HG03196 (cell line): ENCODE measurements around the gene MAP3K10.
"Not testable (repeated sequence)": the region's sequence is repeated elsewhere in the genome, so short reads cannot be mapped to it uniquely, and the experiment has no call there.

Source experiments
- ATAC-seq: cut with Tn5 transposase; IDR thresholded peaks from one replicate; pipeline ENCODE4 v1.9.1; 2021; ENCODE audit not compliant: unreplicated experiment

Gene MAP3K10

GRCh38 chr19:40171293-40171692 lies 19.9 kb upstream of the MAP3K10 start:
- ATAC-seq: not testable (repeated sequence)

- ATAC-seq: no peak
These were observed 17.1 kb upstream of the MAP3K10 start for GRCh38 chr19:40174092-40174491.

DNA sequence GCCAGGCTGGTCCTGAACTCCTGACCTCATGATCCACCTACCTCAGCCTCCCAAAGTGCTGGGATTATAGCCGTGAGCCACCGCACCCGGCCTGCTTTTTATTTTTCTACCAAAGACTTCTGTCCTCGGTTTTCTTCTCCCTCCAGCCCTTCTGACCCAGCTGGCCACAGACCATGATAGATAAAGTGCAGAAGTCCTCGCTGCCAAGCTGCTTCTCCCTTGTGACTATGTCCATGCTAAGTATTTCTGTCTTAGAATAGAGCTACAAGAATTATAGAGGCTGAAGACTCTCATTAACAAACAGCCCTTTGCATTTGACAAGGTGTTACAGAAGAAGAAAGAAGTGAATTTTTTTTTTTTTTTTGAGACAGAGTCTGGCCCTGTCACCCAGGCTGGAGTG lies 15.4 kb upstream of the MAP3K10 start:
- no peak for ATAC-seq

- no peak for ATAC-seq
These were observed 13.7 kb upstream of the MAP3K10 start for GRCh38 chr19:40177286-40178070.

GRCh38 chr19:40178756-40179155 lies 12.5 kb upstream of the MAP3K10 start:
- ATAC-seq: no peak

- no peak for ATAC-seq
These were observed 7.0 kb upstream of the MAP3K10 start for GRCh38 chr19:40184273-40184672.

DNA sequence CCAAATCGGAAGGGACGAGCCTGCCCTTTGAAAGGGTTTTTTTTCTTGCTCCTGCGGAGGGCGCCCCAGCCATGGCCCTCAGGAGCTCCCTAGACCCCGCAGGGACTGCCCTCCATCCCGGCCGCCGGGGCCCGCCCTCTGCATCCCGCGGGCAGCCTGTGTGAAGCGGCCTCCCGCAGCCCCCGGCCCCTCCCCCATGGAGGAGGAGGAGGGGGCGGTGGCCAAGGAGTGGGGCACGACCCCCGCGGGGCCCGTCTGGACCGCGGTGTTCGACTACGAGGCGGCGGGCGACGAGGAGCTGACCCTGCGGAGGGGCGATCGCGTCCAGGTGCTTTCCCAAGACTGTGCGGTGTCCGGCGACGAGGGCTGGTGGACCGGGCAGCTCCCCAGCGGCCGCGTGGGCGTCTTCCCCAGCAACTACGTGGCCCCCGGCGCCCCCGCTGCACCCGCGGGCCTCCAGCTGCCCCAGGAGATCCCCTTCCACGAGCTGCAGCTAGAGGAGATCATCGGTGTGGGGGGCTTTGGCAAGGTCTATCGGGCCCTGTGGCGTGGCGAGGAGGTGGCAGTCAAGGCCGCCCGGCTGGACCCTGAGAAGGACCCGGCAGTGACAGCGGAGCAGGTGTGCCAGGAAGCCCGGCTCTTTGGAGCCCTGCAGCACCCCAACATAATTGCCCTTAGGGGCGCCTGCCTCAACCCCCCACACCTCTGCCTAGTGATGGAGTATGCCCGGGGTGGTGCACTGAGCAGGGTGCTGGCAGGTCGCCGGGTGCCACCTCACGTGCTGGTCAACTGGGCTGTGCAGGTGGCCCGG lies 815 bp downstream of the MAP3K10 start:
- peak; percentile 6 for ATAC-seq

- no peak for ATAC-seq
These were observed 1.7 kb downstream of the MAP3K10 start for GRCh38 chr19:40192758-40193586.

GRCh38 chr19:40193587-40193849 lies 2.3 kb downstream of the MAP3K10 start:
- no peak for ATAC-seq

DNA sequence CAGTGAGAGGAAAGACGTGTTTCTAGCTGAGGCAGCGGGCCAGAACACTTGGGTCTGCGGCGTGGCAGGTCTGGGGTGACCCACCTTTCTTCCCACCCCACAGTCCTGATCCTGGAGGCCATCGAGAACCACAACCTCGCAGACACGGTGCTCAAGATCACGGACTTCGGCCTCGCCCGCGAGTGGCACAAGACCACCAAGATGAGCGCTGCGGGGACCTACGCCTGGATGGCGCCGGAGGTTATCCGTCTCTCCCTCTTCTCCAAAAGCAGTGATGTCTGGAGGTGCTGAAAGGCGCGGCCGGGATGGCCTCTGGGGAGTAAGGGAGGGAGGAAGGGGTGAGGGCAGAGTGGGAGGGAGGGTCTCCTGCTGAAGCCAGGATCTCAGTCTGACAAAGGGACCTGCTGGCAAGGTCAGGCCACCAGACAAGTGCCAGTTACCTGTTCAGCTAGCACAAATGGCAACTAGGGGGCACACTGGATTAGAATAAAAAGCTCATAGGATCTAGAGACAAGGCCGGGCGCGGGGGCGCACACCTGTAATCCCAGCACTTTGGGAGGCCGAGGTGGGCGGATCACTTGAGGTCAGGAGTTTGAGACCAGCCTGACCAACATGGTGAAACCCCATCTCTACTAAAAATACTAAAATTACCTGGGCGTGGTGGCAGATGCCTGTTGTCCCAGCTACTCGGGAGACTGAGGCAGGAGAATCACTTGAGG lies 7.2 kb downstream of the MAP3K10 start:
- no peak for ATAC-seq

GRCh38 chr19:40200341-40201099 lies 9.3 kb downstream of the MAP3K10 start:
- ATAC-seq: no peak

DNA sequence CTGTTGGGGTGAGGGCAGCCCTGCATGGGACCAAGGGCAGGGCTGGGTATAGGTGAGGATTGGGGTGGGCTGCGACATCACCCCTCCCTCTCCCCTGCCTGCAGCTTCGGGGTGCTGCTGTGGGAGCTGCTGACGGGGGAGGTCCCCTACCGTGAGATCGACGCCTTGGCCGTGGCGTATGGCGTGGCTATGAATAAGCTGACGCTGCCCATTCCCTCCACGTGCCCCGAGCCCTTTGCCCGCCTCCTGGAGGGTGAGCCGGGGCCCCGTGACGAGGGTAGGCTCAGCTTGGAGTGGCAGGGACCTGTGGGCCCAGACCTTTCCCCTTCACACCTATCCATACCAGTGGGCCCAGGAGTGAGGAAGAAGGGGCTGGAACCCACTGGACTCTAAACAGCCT lies 13.2 kb downstream of the MAP3K10 start:
- ATAC-seq: no peak

DNA sequence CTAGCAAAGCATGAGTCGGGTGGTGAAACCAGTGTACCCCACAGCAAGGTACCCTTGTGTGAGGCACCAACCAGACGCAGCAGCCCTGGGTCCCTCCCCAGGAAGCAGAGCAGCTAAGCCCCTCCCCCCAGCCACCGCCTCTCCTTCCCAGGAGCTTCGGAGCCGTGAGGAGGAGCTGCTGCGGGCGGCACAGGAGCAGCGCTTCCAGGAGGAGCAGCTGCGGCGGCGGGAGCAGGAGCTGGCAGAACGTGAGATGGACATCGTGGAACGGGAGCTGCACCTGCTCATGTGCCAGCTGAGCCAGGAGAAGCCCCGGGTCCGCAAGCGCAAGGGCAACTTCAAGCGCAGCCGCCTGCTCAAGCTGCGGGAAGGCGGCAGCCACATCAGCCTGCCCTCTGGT lies 14.5 kb downstream of the MAP3K10 start:
- ATAC-seq: no peak

GRCh38 chr19:40208602-40209001 lies 17.4 kb downstream of the MAP3K10 start:
- no peak for ATAC-seq

DNA sequence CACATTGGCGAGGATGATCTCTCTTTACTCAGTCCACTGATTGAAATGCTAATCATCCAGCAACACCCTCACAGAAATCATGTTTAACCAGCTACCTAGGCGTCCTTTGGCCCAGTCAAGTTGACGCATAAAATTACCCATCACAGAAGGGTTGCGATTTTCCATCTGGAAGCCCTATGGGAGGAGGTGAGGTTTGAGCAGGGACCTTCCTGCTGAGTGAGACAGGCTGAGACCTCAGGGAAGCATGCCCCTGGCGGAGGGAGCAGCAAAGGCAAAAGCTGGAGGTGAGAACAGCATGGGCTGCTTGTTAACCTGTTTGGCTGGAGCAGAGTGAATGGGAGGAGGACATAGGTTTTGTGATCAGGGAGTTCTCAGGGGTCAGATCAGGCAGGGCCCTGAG lies 19.7 kb downstream of the MAP3K10 start:
- no peak for ATAC-seq

GRCh38 chr19:40213251-40213829 lies 22.1 kb downstream of the MAP3K10 start:
- no peak for ATAC-seq

DNA sequence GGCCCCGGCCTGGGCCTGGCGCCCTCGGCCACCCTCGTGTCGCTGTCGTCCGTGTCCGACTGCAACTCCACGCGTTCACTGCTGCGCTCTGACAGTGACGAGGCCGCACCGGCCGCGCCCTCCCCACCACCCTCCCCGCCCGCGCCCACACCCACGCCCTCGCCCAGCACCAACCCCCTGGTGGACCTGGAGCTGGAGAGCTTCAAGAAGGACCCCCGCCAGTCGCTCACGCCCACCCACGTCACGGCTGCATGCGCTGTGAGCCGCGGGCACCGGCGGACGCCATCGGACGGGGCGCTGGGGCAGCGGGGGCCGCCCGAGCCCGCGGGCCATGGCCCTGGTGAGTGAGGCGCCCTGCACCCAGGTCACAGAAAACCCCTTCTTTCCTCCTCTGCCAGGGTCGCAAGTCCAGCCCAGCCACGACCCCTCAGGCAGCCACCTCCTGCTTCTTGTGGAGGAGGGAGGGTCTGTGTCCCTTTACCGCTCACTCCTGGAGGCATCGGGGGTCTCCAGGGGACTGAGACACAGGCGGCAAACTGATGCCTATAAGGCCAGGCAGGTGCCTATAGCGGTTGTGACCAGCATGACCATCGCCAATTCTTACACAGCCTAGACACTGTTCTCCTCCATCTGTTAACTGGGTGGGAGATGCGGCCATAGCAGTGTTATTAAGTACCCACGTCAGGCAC lies 22.8 kb downstream of the MAP3K10 start:
- ATAC-seq: no peak

DNA sequence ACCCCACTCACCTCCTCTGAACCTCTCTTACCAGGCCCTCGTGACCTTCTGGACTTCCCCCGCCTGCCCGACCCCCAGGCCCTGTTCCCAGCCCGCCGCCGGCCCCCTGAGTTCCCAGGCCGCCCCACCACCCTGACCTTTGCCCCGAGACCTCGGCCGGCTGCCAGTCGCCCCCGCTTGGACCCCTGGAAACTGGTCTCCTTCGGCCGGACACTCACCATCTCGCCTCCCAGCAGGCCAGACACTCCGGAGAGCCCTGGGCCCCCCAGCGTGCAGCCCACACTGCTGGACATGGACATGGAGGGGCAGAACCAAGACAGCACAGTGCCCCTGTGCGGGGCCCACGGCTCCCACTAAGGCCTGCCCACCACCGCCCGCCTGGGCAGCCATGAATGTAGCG lies 23.7 kb downstream of the MAP3K10 start:
- ATAC-seq: no peak

GRCh38 chr19:40216013-40216776 lies 25.0 kb downstream of the MAP3K10 start:
- no peak for ATAC-seq
